ENCODE results near the gene GRB14. TPM values are rescaled to one million over a fixed set of nuclear protein-coding genes. Genes with fewer than 3 reads are reported as not detected.

The GRB14 gene
- polyA plus RNA-seq, 3 donors, result 44.8 to 60.4 (median 55.2) TPM

GRCh38 chr2:164622338-164623106 is 1.2 kb upstream of the GRB14 start:
- no peak for DNase-seq

GRCh38 chr2:164621764-164622105 is 453 bp upstream of the GRB14 start:
- DNase-seq, result peak; percentile 21

GRCh38 chr2:164620457-164620856 is 825 bp downstream of the GRB14 start:
- DNase-seq, result no peak

GRCh38 chr2:164617466-164617865 is 3.8 kb downstream of the GRB14 start:
- DNase-seq, result no peak

GRCh38 chr2:164613321-164613982 is 7.8 kb downstream of the GRB14 start:
- DNase-seq, result no peak

GRCh38 chr2:164609790-164610189 is 11.5 kb downstream of the GRB14 start:
- DNase-seq, result no peak

GRCh38 chr2:164606557-164606956 is 14.7 kb downstream of the GRB14 start:
- DNase-seq, result no peak

- no peak for DNase-seq
Observed at GRCh38 chr2:164605295-164605694, 16.0 kb downstream of the GRB14 start.

- no peak for DNase-seq
Observed at GRCh38 chr2:164600763-164601162, 20.5 kb downstream of the GRB14 start.

- peak; percentile 38 for DNase-seq
Observed at GRCh38 chr2:164599954-164600589, 21.2 kb downstream of the GRB14 start.

- DNase-seq, result no peak
Observed at GRCh38 chr2:164597983-164598382, 23.3 kb downstream of the GRB14 start.

GRCh38 chr2:164595031-164595430 is 26.3 kb downstream of the GRB14 start:
- no peak for DNase-seq

- DNase-seq, result no peak
Observed at GRCh38 chr2:164593959-164594358, 27.3 kb downstream of the GRB14 start.

GRCh38 chr2:164593541-164593940 is 27.7 kb downstream of the GRB14 start:
- no peak for DNase-seq

- no peak for DNase-seq
Observed at GRCh38 chr2:164589522-164589921, 31.8 kb downstream of the GRB14 start.

- no peak for DNase-seq
Observed at GRCh38 chr2:164581050-164581449, 40.2 kb downstream of the GRB14 start.

GRCh38 chr2:164574931-164575330 is 46.4 kb downstream of the GRB14 start:
- DNase-seq, result no peak

- DNase-seq, result no peak
Observed at GRCh38 chr2:164570475-164570874, 50.8 kb downstream of the GRB14 start.

GRCh38 chr2:164569378-164569777 is 51.9 kb downstream of the GRB14 start:
- no peak for DNase-seq

- no peak for DNase-seq
Observed at GRCh38 chr2:164568317-164568716, 53.0 kb downstream of the GRB14 start.

GRCh38 chr2:164567335-164567989 is 53.8 kb downstream of the GRB14 start:
- no peak for DNase-seq

GRCh38 chr2:164565359-164565758 is 55.9 kb downstream of the GRB14 start:
- no peak for DNase-seq

GRCh38 chr2:164562666-164563065 is 58.6 kb downstream of the GRB14 start:
- no peak for DNase-seq

Measured in renal pelvis (tissue), 4 donors.